Colonic mucosa (tissue), 4 donors: ENCODE data around the gene TNF. TPM values are rescaled to one million over a fixed set of nuclear protein-coding genes. Genes with fewer than 3 reads are reported as not detected.

ENCODE experiments used
- DNase-seq: peaks from one replicate; pipeline ENCODE4 v3.0.0-alpha.2; 2020
- H3K27ac ChIP-seq: fragments of 200-600 bp; one replicate; pipeline ENCODE4 v1.8.0; 2021
- H3K27me3 ChIP-seq: fragments of 200-600 bp; one replicate; pipeline ENCODE4 v1.8.0; 2021
- H3K36me3 ChIP-seq: fragments of 200-600 bp; one replicate; pipeline ENCODE4 v1.8.0; 2021
- H3K4me1 ChIP-seq: fragments of 200-600 bp; one replicate; pipeline ENCODE4 v1.8.0; 2021; ENCODE audit warnings: mild to moderate bottlenecking
- H3K4me3 ChIP-seq: fragments of 200-600 bp; one replicate; pipeline ENCODE4 v1.8.0; 2021
- H3K9ac ChIP-seq, 2 donors: one replicate each; pipeline ENCODE4 v1.7.0; 2013; ENCODE audit warnings: control low read depth in 2 of 2, low read depth in 2 of 2, low read length in 2 of 2
- H3K9me3 ChIP-seq: fragments of 200-600 bp; one replicate; pipeline ENCODE4 v1.8.0; 2021
- intact Hi-C: fragments of 100-400 bp; cut with DNase I; formaldehyde crosslinking; loops from one replicate; pipeline ENCODE4 v1.14.1; 2022
- total RNA-seq, 2 donors: library from RNA; stranded (reverse); fragmentation: NEBNext Ultra II Directional in 1 of 2; extraction: Animal tissue kit (Norgen Biotek cat#: 25700) in 1 of 2; gene quantifications; one replicate each; pipeline ENCODE4 v1.2.1, GENCODE V29; 2021
- TF ChIP-seq, protein P1 (sequence below): fragments of 200-600 bp; IDR thresholded peaks from one replicate; pipeline ENCODE4 v1.8.0; 2022; ENCODE audit warnings: antibody characterized with exemption, mild to moderate bottlenecking
- donor health status: healthy.
- donor health status: DM: no; HTN: no; CAD: no.
- donor health status: DM: no; HTN: no; CAD: no.

Gene TNF
- total RNA-seq, 2 donors from 2014 or later, result 0.48 to 1.4 TPM

DNA sequence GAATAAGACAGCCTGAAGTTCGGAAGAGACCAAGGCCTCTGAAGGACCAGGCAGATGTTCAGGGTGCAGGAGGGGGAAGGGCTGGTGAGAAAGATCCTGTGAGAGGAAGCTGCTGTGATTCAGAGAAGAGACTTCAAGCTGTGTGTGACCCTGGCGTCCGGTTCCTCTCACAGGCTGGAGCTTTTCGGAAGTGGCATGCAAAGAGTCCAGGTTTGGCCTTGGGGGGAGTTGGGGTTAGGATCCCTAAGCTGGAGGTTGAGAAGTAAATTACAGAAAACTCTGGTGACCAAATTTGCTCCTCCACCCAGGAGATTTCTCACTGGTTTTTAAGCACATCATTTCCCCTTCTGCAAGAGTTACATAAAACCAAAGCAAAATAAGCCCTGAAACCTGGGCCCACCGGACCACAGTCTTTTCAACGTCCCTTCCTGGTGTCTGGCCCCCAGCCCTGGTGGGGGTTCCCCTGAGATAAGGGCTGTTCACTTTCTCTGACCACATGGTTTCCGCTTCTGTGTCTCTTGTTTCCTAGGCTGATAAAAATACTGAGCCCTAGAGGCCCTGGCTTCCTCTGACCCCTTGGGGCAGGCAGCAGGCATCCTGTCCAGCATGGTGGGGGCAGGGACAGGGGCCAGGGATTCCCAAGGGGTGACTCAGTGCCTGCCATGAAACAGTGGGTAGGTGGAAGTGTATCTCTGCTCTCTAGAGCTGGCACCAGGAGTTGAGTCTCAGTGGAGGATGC, 15.2 kb upstream of the TNF start:
- Histone ChIP-seq H3K27me3 (no peaks in the 10 kb centered on the region), H3K36me3 (no peaks in the 10 kb centered on the region), H3K27ac (peak overlapping the region; percentile 36), H3K4me3 (no peak overlapping the region), H3K4me1 (no peaks in the 10 kb centered on the region), H3K9me3 (no peaks in the 10 kb centered on the region), H3K9ac (peak overlapping the region in 1 of 2 donors; percentile 12)
- intact Hi-C loops, result no loop called here
- no peak for DNase-seq
- TF ChIP-seq, protein P1, sequence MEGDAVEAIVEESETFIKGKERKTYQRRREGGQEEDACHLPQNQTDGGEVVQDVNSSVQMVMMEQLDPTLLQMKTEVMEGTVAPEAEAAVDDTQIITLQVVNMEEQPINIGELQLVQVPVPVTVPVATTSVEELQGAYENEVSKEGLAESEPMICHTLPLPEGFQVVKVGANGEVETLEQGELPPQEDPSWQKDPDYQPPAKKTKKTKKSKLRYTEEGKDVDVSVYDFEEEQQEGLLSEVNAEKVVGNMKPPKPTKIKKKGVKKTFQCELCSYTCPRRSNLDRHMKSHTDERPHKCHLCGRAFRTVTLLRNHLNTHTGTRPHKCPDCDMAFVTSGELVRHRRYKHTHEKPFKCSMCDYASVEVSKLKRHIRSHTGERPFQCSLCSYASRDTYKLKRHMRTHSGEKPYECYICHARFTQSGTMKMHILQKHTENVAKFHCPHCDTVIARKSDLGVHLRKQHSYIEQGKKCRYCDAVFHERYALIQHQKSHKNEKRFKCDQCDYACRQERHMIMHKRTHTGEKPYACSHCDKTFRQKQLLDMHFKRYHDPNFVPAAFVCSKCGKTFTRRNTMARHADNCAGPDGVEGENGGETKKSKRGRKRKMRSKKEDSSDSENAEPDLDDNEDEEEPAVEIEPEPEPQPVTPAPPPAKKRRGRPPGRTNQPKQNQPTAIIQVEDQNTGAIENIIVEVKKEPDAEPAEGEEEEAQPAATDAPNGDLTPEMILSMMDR, result no peak

DNA sequence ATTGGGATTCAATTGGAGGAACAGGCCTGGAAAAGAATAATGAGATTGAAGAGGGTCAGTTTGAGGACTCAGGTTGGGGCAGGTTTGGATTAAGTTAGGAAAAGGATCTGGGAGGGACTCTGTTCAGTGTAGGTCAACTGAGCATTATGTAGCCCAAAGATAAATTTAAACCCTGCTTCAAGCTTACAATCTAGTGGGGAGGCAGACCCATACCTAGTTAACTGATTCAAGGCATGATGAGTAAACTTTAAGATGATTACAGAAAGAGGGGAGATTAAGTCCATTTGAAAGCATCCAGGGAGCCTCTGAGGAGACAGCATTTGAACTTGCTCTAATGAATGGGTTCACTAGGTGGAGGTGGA, 14.7 kb upstream of the TNF start:
- Histone ChIP-seq H3K27me3 (no peaks in the 10 kb centered on the region), H3K27ac (peak overlapping the region; percentile 36), H3K36me3 (no peaks in the 10 kb centered on the region), H3K4me1 (no peaks in the 10 kb centered on the region), H3K9ac (peak overlapping the region in 1 of 2 donors; percentile 12), H3K9me3 (no peaks in the 10 kb centered on the region), H3K4me3 (no peak overlapping the region)
- DNase-seq, result no peak
- TF ChIP-seq, protein P1, result no peak
- intact Hi-C loops, result no loop called here

DNA sequence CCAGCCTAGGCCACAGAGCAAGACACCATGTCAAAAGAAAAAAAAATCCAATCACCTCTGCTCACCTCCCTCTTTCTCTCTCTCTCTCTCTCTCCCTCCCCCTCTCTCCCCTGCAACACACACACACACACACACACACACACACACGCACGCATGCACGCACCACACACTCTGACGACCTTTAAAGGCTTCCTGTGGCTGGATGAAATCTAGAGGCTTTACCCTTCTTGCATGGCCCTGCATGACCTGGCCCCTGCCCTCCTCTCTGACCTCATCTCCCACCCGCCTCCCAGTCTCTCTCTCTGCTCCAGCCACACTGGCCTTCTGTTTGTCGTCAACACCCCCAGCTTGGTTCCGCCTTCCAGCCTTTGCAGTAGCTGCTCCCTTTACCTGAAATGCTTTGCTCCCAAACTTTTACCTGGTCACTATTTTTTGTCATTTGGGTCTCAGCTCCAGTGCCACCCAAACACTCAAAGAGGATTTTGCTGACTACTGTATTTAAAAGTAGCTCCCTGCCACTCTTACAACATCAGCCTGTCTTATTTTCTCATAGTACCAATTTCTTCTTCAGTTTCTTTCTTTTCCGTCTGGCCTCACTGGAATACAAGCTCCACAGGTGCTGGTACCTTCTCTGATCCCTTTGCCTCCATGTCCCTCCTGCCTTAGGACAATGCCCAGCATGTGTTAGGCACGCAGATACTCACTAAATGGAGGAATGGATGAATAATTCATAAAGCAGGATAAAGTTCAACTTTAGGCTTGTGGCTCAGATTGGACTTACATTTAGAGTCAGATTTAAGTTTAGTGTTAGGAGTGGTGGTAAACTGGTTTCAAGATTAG, 7.6 kb upstream of the TNF start:
- Histone ChIP-seq H3K9ac (no peak overlapping the region), H3K4me1 (no peaks in the 10 kb centered on the region), H3K36me3 (no peaks in the 10 kb centered on the region), H3K4me3 (no peak overlapping the region), H3K27me3 (no peaks in the 10 kb centered on the region), H3K27ac (no peak overlapping the region), H3K9me3 (no peaks in the 10 kb centered on the region)
- intact Hi-C loops, result no loop called here
- no peak for DNase-seq
- TF ChIP-seq, protein P1, result no peak

DNA sequence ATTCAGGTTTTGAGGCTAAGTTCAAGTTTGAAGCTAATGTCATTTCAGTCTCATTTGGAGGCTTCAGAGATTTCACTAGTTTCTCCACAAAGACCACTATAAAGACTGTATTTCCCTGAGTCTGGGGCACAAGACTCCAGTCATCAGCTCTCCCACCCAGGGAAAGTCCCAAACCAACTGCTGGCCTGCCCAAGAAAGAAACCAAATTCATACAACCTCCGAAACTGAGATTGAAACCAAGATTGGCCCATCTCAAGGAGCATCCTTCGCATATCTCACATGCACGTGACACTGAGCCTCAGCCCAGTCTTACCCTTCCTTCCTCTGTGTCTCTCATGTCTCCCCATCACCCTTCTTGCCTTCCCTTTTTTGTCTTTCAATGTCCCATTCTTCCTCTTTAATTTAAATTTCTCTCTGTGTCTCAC, 6.8 kb upstream of the TNF start:
- Histone ChIP-seq H3K4me3 (no peak overlapping the region), H3K9ac (no peak overlapping the region), H3K4me1 (no peaks in the 10 kb centered on the region), H3K27ac (no peak overlapping the region), H3K9me3 (no peaks in the 10 kb centered on the region), H3K27me3 (no peaks in the 10 kb centered on the region), H3K36me3 (no peaks in the 10 kb centered on the region)
- TF ChIP-seq, protein P1, result no peak
- intact Hi-C loops, result no loop called here
- DNase-seq, result no peak

DNA sequence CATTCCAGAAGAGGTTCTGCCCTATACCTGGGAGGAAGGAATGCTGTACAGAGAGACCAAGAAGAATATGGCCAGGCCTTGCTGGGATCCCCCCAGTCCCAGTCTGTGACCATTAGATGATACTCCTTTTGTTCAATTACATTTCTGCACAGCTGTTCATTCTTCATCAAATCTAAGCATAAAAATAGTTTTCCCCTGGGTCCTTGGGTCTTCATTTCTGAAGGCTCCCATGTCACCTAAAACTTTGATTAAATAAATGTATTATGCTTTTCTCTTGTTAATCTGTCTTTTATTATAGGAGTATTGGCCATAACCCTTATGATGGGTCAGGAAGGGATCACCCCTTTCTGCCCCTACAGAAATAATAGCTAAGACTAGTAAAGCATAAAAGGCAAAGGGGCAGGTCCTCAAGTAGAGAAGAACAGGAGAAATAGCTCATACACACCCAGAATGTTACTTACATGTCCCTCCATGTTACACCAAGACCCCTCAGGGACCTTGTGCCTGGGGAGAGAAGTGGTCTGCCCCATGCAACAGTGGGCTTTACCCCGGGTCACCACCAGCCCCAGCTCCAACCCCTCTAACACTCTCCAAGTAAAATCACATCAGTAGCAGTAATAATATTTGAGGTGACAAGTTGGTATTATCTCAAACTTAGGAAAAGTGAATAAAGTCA, 5.4 kb upstream of the TNF start:
- H3K27me3 ChIP-seq, result no peaks in the 10 kb centered on the region
- H3K27ac ChIP-seq, result no peak overlapping the region
- TF ChIP-seq, protein P1, result no peak
- no peak overlapping the region for H3K4me3 ChIP-seq
- no peaks in the 10 kb centered on the region for H3K4me1 ChIP-seq
- no peaks in the 10 kb centered on the region for H3K36me3 ChIP-seq
- intact Hi-C loops, result no loop called here
- H3K9ac ChIP-seq, result no peak overlapping the region
- no peak for DNase-seq
- H3K9me3 ChIP-seq, result no peaks in the 10 kb centered on the region
